Adrenal gland (tissue), 12 donors: Measurements from ENCODE around the gene B4GALT1. TPM values are rescaled to one million over a fixed set of nuclear protein-coding genes. Genes with fewer than 3 reads are reported as not detected.
A peak's percentile ranks its signal among the peaks of the same experiment; 100 is the strongest.

Experiments
- DNase-seq, 7 donors: peaks; one replicate each; pipeline ENCODE4 v3.0.0-alpha.2; 2019 to 2020
- H3K27ac ChIP-seq, 5 donors: fragments of 200-600 bp; sonication (generic) in 4 of 5; 1 replicate in 3 of 5; 2 replicates in 2 of 5; pipeline versions ENCODE4 v1.5.1 to v1.8.0; 2016 to 2020; ENCODE audit warnings: mild to moderate bottlenecking in 1 of 5
- H3K27me3 ChIP-seq: fragments of 200-600 bp; 2 replicates; pipeline ENCODE4 v1.8.0; 2021
- H3K36me3 ChIP-seq, 2 donors: fragments of 200-600 bp; replicated peaks in 1 of 2; 1 replicate in 1 of 2; 2 replicates in 1 of 2; pipeline versions ENCODE4 v1.5.1 to v1.8.0; 2018 to 2022
- H3K4me1 ChIP-seq, 2 donors: fragments of 200-600 bp; replicated peaks in 1 of 2; 1 replicate in 1 of 2; 2 replicates in 1 of 2; pipeline versions ENCODE4 v1.5.1 to v1.8.0; 2018 to 2021
- H3K4me3 ChIP-seq, 4 donors: fragments of 200-600 bp; sonication (generic) in 3 of 4; one replicate each; pipeline ENCODE4 v1.5.1; 2016 to 2018
- H3K9me3 ChIP-seq, 3 donors: fragments of 200-600 bp; sonication (generic) in 1 of 3; replicated peaks in 1 of 3; 1 replicate in 2 of 3; 2 replicates in 1 of 3; pipeline versions ENCODE4 v1.5.1 to v1.8.0; 2016 to 2021
- POLR2A ChIP-seq, 2 donors: fragments of 450-650 bp; IDR thresholded peaks; one replicate each; pipeline ENCODE4 v1.6.1; 2017; ENCODE audit warnings: antibody characterized with exemption in 2 of 2, mild to moderate bottlenecking in 2 of 2, moderate library complexity in 1 of 2
- WGBS, 4 donors: extraction: QIAGEN DNeasy Blood & Tissue Kit in 2 of 4; methylation state at CpG; one replicate each; pipeline versions ENCODE4 v1.1.5 to v1.1.7; 2013 to 2017; 5-methylcytosine and 5-hydroxymethylcytosine counted together
- intact Hi-C, 2 donors: fragments of 100-400 bp; cut with DNase I; formaldehyde crosslinking; loops; one replicate each; pipeline versions ENCODE4 v1.14.1 to v1.15.0; 2022 to 2023
- polyA plus RNA-seq, 3 donors: library from polyadenylated mRNA; stranded (reverse); fragments of 200-250 nt in 2 of 3; fragments of 350-450 nt in 1 of 3; fragmentation: Illumina TruSeq in 1 of 3; extraction: RNeasy Lipid Tissue Mini Kit (QIAGEN cat#74804) in 1 of 3; gene quantifications; one replicate each; pipeline ENCODE4 v1.2.3, GENCODE V29; 2013 to 2014
- total RNA-seq, 9 donors: library from RNA; depleted of rRNA in 4 of 9; stranded (reverse); fragments of >200 nt in 4 of 9; fragments of 120-200 nt in 1 of 9; fragmentation: NEBNext Ultra II Directional in 1 of 9; extraction: Animal tissue kit (Norgen Biotek cat#: 25700) in 1 of 9; gene quantifications; one replicate each; pipeline versions ENCODE4 v1.1.0 to v1.2.4, GENCODE V29; 2013 to 2023
- TF ChIP-seq, protein P1 (sequence below), 6 experiments: fragments of 450-650 bp in 4 of 6; fragments of 200-600 bp in 2 of 6; sonication (generic) in 1 of 6; IDR thresholded peaks; 1 replicate in 5 of 6; 2 replicates in 1 of 6; pipeline versions ENCODE4 v1.5.1 to v1.8.0; 2016 to 2021; ENCODE audit warnings: antibody characterized with exemption in 6 of 6, mild to moderate bottlenecking in 2 of 6, moderate library complexity in 1 of 6
- donor health status: healthy with polysubstance abuse.
- donor health status: Bipolar disorder and iron deficiency.
- donor health status: DM: yes; HTN: yes; CAD: no.
- donor health status: DM: no; HTN: no; CAD: no.
- donor health status: DM: no; HTN: no; CAD: no.
- donor health status: DM: yes; HTN: yes; CAD: no.

The B4GALT1 gene
- total and polyA plus RNA-seq, 12 donors = 18.7 to 117 (median 62.7) TPM

- no peaks in the 10 kb centered on the region for H3K9me3 ChIP-seq
- TF ChIP-seq POLR2A (IDR thresholded peaks at IDR 0.05) = no peak
- TF ChIP-seq, protein P1, sequence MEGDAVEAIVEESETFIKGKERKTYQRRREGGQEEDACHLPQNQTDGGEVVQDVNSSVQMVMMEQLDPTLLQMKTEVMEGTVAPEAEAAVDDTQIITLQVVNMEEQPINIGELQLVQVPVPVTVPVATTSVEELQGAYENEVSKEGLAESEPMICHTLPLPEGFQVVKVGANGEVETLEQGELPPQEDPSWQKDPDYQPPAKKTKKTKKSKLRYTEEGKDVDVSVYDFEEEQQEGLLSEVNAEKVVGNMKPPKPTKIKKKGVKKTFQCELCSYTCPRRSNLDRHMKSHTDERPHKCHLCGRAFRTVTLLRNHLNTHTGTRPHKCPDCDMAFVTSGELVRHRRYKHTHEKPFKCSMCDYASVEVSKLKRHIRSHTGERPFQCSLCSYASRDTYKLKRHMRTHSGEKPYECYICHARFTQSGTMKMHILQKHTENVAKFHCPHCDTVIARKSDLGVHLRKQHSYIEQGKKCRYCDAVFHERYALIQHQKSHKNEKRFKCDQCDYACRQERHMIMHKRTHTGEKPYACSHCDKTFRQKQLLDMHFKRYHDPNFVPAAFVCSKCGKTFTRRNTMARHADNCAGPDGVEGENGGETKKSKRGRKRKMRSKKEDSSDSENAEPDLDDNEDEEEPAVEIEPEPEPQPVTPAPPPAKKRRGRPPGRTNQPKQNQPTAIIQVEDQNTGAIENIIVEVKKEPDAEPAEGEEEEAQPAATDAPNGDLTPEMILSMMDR (IDR thresholded peaks at IDR 0.05) = peak; percentile 9 to 57 (median 42)
- peak overlapping the region in 3 of 5 donors; percentile 79 to 85 (median 84) for H3K27ac ChIP-seq
- peak; percentile 59 to 89 (median 79) for DNase-seq
- no peaks in the 10 kb centered on the region for H3K27me3 ChIP-seq
- H3K4me3 ChIP-seq = no peak overlapping the region
- intact Hi-C loops = loop anchor here in 1 of 2 donors (10.0 kb wide), 1 partner anchor 66 kb away; no protein-coding TSS in a partner anchor
- 61 to 63% (median 62%) methylated on average over 11 of the region's 11 CpGs for WGBS, 4 donors
- H3K4me1 ChIP-seq = peaks cover 23 to 39% of the 10 kb centered on the region in 2 donors
- no peaks in the 10 kb centered on the region for H3K36me3 ChIP-seq
Measured at GRCh38 chr9:33170464-33171415, 3.6 kb upstream of the B4GALT1 start.

- Histone ChIP-seq H3K36me3 (no peaks in the 10 kb centered on the region), H3K27me3 (no peaks in the 10 kb centered on the region), H3K4me1 (peaks cover 32 to 53% of the 10 kb centered on the region in 2 donors), H3K27ac (peak overlapping the region in 4 of 5 donors; percentile 23 to 99 (median 96)), H3K9me3 (no peaks in the 10 kb centered on the region), H3K4me3 (no peak overlapping the region)
- WGBS, 4 donors = 40 to 75% (median 53%) methylated on average over 1 of the region's 1 CpG
- no peak for TF ChIP-seq POLR2A (IDR thresholded peaks at IDR 0.05)
- TF ChIP-seq, protein P1 (IDR thresholded peaks at IDR 0.05) = no peak
- DNase-seq = peak in 1 of 7 donors; percentile 51
- intact Hi-C loops = loop anchor here in 1 of 2 donors (5.0 kb wide), 1 partner anchor 87 kb away; no protein-coding TSS in a partner anchor
Measured at GRCh38 chr9:33168941-33169544, 1.9 kb upstream of the B4GALT1 start.

DNA sequence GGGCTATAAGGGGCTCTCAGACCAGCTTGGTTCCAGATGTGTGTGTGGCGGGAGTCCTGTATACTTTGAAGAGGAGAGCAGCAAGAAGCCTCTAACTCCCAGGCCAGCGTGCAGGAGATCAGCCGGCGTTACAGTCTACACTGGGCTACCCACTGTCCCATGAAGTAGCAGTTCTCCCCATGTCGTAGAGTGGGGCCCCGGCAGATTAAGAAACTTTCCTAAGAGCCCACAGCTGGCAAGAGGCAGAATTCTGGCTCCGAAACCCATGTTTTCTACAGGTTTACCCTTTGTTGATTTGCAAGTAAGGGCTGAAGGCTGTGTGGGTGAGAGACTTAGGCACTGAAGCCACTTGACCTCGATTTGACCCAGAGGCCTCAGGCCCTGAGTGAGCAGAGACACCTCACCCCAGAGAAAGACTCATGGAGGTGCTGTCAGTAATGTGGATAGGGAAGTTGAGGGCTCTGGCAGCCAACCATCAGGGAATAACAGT is 881 bp upstream of the B4GALT1 start:
- intact Hi-C loops = loop anchor here in 1 of 2 donors (5.0 kb wide), 1 partner anchor 86 kb away; no protein-coding TSS in a partner anchor
- H3K27me3 ChIP-seq = no peaks in the 10 kb centered on the region
- H3K27ac ChIP-seq = peak overlapping the region; percentile 71 to 99 (median 96)
- peak in 3 of 7 donors; percentile 21 to 52 (median 42) for DNase-seq
- 30 to 64% (median 48%) methylated on average over 1 to 8 of the region's 8 CpGs for WGBS, 4 donors
- peaks cover 42 to 61% of the 10 kb centered on the region in 2 donors for H3K4me1 ChIP-seq
- TF ChIP-seq, protein P1 (IDR thresholded peaks at IDR 0.05) = no peak
- no peak for TF ChIP-seq POLR2A (IDR thresholded peaks at IDR 0.05)
- H3K36me3 ChIP-seq = no peaks in the 10 kb centered on the region
- H3K9me3 ChIP-seq = no peaks in the 10 kb centered on the region
- H3K4me3 ChIP-seq = peak overlapping the region in 2 of 4 donors; percentile 7 to 85
